Lower leg skin (tissue), 4 donors: ENCODE results near the gene EMP3. TPM values are rescaled to one million over a fixed set of nuclear protein-coding genes. Genes with fewer than 3 reads are reported as not detected.
A peak's percentile ranks its signal among the peaks of the same experiment; 100 is the strongest.

ENCODE experiments used
- DNase-seq, 2 donors: peaks; one replicate each; pipeline ENCODE4 v3.0.0-alpha.2; 2019; ENCODE audit warnings: low spot score in 2 of 2
- H3K4me3 ChIP-seq: fragments of 200-600 bp; sonication (generic); 2 replicates; pipeline ENCODE4 v1.5.1; 2017; ENCODE audit warnings: mild to moderate bottlenecking, low read depth; ENCODE audit not compliant: poor library complexity, severe bottlenecking
- POLR2A ChIP-seq, 2 donors: fragments of 450-650 bp; IDR thresholded peaks; one replicate each; pipeline ENCODE4 v1.6.1; 2016 to 2017; ENCODE audit warnings: antibody characterized with exemption in 2 of 2, mild to moderate bottlenecking in 1 of 2, moderate library complexity in 1 of 2
- WGBS, 2 donors: methylation state at CpG; one replicate each; pipeline ENCODE4 v1.1.5; 2018; 5-methylcytosine and 5-hydroxymethylcytosine counted together
- intact Hi-C: fragments of 100-400 bp; cut with DNase I; formaldehyde crosslinking; loops from one replicate; pipeline ENCODE4 v1.15.0; 2023; ENCODE audit warnings: low total_unique reads
- total RNA-seq, 4 donors: library from RNA; depleted of rRNA; stranded (reverse); fragments of >200 nt; gene quantifications; one replicate each; pipeline ENCODE4 v1.1.0, GENCODE V29; 2016
- TF ChIP-seq, protein P1 (sequence below), 3 donors: fragments of 450-650 bp; IDR thresholded peaks; one replicate each; pipeline ENCODE4 v1.5.1; 2016; ENCODE audit warnings: antibody characterized with exemption in 3 of 3, mild to moderate bottlenecking in 3 of 3, moderate library complexity in 2 of 3

Gene EMP3
- total RNA-seq, 4 donors from 2014 or later, result 11.5 to 29.3 (median 14.7) TPM

DNA sequence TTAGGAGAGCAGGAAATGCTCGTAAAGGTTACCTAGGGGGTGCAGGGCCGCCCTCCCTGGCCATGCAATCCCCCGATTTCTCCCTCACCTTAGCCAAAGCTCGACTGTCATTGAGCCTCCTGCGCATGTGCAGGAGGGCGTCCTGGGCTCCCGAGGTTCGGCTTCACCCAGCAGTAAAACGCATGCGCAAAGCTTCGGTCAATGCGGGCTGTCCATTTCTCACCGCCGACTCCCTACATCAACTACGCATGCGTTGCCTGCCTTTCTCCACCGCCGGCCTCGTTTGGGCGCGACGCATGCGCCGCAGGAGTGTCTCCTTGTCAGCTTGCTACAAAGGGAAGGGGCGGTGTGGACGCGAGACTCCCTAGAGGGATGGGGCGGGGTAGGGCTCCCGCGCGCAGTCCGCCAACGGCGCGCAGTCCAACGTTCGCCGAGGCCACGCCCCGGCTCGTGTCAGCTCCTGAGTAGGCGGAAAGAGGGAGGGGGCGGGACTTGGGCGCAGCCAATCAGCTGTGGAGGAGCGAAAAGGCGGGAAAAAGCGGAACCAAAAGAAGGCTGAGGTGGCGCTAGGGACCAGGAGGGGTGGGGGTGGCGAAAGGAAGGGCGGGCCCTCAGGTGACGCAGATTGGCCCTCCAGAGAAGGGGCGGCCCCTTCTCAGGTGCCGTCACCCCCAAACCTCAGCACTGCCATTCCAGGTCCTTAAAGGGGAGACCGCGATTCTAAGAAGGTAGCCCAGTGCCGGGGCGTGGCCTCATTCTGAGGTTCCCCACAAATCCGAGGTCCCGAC, 38.7 kb downstream of the EMP3 start, which contains the start of the genes SYNGR4 and TMEM143:
Gene SYNGR4, plus strand, starts transcription at position 558 of the 788 bp plus-strand sequence. CDS start 1,476 bp downstream, outside the sequence.
Gene TMEM143, minus strand, starts transcription at position 131 of the 788 bp plus-strand sequence. Its CDS starts 20 bp downstream, at position 111.
- WGBS, 2 donors, result 1% methylated on average over 45 to 58 of the region's 59 CpGs
- intact Hi-C loops, result no loop called here
- TF ChIP-seq, protein P1, sequence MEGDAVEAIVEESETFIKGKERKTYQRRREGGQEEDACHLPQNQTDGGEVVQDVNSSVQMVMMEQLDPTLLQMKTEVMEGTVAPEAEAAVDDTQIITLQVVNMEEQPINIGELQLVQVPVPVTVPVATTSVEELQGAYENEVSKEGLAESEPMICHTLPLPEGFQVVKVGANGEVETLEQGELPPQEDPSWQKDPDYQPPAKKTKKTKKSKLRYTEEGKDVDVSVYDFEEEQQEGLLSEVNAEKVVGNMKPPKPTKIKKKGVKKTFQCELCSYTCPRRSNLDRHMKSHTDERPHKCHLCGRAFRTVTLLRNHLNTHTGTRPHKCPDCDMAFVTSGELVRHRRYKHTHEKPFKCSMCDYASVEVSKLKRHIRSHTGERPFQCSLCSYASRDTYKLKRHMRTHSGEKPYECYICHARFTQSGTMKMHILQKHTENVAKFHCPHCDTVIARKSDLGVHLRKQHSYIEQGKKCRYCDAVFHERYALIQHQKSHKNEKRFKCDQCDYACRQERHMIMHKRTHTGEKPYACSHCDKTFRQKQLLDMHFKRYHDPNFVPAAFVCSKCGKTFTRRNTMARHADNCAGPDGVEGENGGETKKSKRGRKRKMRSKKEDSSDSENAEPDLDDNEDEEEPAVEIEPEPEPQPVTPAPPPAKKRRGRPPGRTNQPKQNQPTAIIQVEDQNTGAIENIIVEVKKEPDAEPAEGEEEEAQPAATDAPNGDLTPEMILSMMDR (IDR thresholded peaks at IDR 0.05), result no peak
- peak in 1 of 2 donors; percentile 28 for TF ChIP-seq POLR2A (IDR thresholded peaks at IDR 0.05)
- DNase-seq, result peak; percentile 98 to 99
- H3K4me3 ChIP-seq, result peak within 1 kb of the TSS; percentile 47

DNA sequence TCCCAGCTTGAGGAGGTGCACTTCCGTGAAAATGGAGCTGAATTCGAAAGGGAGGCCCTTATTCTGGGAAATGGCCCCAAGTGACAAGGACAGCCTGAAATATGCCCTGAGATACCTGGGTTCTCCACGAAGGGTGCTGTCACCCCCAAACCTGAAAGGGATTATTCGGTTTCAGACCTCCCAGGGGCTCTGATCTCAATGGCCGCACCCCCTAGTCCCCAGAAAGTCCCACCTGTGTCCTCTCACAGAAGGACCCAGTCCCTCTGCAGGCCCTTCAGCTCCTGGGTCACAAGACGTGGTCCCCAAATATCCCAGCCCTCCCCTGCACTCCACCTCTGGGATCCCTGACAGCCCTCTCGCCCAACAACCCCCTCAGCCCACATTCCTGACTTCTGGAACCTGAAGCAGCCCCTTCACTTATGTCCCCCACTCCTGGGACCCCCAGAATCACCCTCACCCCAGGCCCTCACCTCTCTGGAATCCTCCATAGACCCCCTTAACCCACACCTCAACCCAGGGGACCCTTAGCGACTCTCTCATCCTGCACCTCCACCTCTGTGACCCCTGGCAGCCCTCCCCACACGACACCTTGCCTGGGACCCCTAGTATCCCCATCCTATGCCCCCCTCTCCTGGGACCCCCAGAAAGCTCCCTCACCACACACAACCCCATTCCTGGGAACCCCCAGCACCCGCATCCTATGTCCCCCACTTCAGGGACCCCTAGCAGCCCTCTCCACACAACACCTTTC, 39.4 kb downstream of the EMP3 start:
- no peak overlapping the region for H3K4me3 ChIP-seq
- intact Hi-C loops, result no loop called here
- no peak for TF ChIP-seq POLR2A (IDR thresholded peaks at IDR 0.05)
- DNase-seq, result peak in 1 of 2 donors; percentile 85
- 66 to 69% methylated on average over 10 of the region's 10 CpGs for WGBS, 2 donors

DNA sequence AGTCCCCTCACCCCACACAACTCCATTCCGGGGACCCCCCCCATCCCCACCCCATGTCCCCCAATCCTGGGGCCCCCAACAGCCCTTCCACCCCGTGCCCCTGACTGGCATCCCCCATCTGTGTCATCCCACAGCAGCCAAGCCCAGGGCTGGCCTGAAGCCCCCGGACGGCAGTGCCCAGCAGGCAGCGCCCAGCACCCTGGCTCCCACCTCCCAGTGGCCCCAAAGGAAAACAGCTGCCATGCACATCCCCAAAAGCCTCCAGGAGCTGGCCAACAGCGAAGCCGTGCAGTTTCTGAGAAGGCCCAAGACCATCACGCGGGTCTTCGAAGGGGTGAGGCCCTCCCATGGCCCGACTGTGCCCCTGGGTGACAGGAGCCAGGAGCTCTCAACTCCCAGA, 40.2 kb downstream of the EMP3 start:
- intact Hi-C loops, result no loop called here
- no peak for DNase-seq

DNA sequence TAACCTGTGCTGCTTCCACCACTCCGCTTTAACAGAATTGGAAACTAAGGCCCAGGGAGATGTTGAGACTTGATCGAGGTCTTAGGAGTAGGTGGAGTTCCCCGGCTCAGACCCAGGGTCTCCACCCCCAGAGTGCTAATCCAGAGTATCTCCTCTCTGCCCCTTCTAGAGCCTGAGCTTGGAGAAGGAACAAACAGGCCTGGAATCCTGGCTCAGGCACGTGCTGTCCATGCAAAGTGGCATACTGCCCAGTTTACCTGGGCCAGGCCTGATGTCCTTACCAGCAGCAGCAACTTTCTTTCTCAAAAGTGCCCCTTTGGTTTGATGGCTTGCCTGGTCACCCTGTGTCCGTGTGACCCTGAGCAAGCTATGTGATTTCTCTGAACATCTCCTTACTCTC, 42.5 kb downstream of the EMP3 start:
- intact Hi-C loops, result no loop called here
- no peak for TF ChIP-seq POLR2A (IDR thresholded peaks at IDR 0.05)
- TF ChIP-seq, protein P1 (IDR thresholded peaks at IDR 0.05), result no peak
- H3K4me3 ChIP-seq, result no peak overlapping the region
- DNase-seq, result no peak
- 75 to 79% methylated on average over 5 of the region's 5 CpGs for WGBS, 2 donors

More for the DNA sequence above, 40.2 kb downstream of the EMP3 start:
- H3K4me3 ChIP-seq, result no peak overlapping the region
- WGBS, 2 donors, result 92 to 97% methylated on average over 10 to 11 of the region's 11 CpGs
- TF ChIP-seq POLR2A (IDR thresholded peaks at IDR 0.05), result no peak
- TF ChIP-seq, protein P1 (IDR thresholded peaks at IDR 0.05), result no peak

DNA sequence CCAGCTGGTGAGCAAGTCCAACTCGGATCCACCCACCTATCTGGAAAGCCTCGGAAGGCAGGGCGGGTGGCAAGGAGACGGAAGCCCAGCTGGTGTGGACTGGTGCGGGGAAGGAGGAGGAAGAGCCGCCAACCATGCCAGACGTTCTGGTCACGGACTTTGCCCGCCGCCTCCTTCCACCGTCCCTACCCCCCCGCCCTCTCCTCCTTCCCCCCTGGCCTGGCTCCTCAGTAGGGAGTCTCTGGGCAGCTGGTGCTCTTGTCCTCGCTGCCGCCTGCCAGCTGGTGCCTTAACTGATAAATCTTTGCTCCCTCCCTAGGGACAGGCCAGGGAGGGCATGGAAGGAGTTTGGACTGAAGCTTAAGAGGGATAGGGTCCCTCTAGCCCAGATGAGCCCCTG, 43.6 kb downstream of the EMP3 start:
- no peak for TF ChIP-seq POLR2A (IDR thresholded peaks at IDR 0.05)
- TF ChIP-seq, protein P1 (IDR thresholded peaks at IDR 0.05), result no peak
- 74 to 83% methylated on average over 14 of the region's 14 CpGs for WGBS, 2 donors
- intact Hi-C loops, result no loop called here
- no peak overlapping the region for H3K4me3 ChIP-seq
- no peak for DNase-seq

DNA sequence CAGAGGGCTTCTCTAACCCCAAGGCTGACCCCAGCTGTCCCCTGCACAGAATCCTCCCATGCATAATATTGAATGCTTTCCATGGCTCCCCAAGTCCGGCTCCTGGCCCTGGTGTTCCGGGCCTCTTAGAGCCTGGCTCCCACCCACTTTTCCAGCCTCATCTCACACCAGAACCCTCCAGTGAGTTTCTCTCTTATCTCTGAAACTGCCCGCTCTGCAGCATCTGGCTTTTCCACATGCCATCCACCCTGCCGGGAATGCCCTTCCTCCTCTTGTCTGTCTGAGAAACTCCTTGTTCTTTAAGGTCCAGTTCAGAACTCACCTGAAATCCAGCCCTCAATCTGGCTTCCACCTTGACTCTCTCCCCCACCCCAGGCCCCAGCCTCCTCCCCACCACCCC, 45.6 kb downstream of the EMP3 start:
- no peak for DNase-seq
- H3K4me3 ChIP-seq, result no peak overlapping the region
- TF ChIP-seq POLR2A (IDR thresholded peaks at IDR 0.05), result no peak
- TF ChIP-seq, protein P1 (IDR thresholded peaks at IDR 0.05), result no peak
- intact Hi-C loops, result no loop called here
- 78 to 86% methylated on average over 4 of the region's 4 CpGs for WGBS, 2 donors
